Measurements from ENCODE around the gene NEU1.
"Not testable (repeated sequence)": the region's sequence is repeated elsewhere in the genome, so short reads cannot be mapped to it uniquely, and the experiment has no call there.

The NEU1 gene

DNA sequence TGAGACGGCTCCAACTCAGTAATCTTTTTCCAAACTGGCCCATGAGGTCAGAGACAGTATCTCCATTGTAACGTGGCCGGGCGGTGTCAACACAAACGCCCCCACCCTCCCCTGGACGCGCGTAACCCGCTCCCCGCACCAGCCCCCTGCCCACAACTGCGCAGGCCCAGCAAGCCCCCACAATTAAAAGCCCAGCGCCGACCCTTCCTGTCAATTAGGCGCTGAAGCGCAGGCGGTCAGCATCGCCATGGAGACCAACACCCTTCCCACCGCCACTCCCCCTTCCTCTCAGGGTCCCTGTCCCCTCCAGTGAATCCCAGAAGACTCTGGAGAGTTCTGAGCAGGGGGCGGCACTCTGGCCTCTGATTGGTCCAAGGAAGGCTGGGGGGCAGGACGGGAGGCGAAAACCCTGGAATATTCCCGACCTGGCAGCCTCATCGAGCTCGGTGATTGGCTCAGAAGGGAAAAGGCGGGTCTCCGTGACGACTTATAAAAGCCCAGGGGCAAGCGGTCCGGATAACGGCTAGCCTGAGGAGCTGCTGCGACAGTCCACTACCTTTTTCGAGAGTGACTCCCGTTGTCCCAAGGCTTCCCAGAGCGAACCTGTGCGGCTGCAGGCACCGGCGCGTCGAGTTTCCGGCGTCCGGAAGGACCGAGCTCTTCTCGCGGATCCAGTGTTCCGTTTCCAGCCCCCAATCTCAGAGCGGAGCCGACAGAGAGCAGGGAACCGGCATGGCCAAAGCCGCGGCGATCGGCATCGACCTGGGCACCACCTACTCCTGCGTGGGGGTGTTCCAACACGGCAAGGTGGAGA, 47.4 kb downstream of the NEU1 start, which contains the start of the genes HSPA1A and HSPA1L:
Gene HSPA1A (plus strand): TSS at position 519 of the 814 bp plus-strand sequence. CDS start 214 bp downstream, at position 733.
Gene HSPA1L (minus strand): TSS at position 259 of the 814 bp plus-strand sequence. CDS start 3,311 bp downstream, outside the sequence.
- peak; percentile 92 to 97 for DNase-seq

DNA sequence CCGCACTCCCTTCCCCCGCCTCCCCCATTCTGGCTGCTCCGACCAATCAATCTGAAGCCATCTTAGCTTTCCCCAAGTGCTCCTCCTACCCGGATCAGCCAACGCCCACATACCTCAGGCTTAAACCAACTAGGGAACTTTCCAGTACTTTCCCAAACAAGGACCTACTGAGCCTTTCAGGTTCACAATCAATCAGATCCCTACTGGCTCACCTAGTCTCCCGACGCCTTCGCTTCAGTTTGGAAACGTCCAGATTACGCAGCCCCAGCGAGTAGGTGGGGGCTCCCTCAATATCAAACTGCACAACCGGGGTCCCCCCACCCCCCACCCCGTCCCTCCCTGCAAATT, 48.0 kb downstream of the NEU1 start:
- DNase-seq: peak; percentile 93 to 94

DNA sequence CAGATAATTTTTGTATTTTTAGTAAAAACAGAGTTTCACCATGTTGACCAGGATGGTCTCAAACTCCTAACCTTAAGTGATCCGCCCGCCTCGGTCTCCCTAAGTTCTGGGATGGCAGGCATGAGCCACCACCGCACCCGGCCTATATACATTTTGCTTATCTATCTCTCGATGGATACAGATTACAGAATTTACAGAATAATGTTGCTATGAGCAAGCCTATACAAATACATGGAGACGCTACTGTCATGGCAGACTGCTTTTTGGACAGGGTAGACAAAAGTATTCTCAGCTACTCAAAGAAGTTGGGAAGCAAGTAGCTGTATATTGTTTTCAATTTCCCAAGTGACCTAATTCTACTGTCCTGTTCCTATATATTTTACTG, 49.2 kb downstream of the NEU1 start:
- no peak for DNase-seq

DNA sequence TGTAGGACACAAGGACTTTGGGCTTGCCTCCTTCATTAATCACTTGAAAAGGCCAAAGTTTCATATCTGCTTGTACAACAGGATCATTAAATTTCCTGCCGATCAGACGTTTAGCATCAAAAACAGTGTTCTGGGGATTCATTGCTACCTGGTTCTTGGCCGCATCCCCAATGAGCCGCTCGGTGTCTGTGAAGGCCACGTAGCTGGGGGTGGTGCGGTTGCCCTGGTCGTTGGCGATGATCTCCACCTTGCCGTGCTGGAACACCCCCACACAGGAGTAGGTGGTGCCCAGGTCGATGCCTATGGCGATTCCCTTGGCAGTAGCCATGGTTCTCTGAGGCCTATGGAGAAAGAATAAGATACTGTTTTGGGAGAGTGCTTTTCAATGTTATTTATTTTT, 51.0 kb downstream of the NEU1 start:
- no peak for DNase-seq

DNA sequence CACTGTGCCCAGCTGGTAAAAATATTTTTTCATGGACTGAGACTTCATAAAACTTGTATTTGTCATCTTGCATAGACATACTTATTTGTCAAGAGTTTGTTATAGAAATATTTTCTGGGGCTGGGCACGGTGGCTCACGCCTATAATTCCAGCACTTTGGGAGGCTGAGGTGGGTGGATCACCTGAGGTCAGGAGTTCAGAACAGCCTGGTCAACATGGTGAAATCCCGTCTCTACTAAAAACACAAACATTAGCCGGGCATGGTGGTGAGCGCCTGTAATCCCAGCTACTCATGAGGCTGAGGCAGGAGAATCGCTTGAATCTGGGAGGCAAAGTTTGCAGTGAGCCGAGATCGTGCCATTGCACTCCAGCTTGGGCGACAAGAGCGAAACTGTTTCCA, 54.0 kb downstream of the NEU1 start:
- DNase-seq: not testable (repeated sequence)

Measured in SHP77 (cell line).